Smooth muscle cell (in vitro differentiated cells): ENCODE results near the gene GPC5. TPM values are rescaled to one million over a fixed set of nuclear protein-coding genes. Genes with fewer than 3 reads are reported as not detected.

Experiments
- DNase-seq: peaks from one replicate; lab custom pipeline; 2025; ENCODE audit not compliant: unreplicated experiment; lab: John Stamatoyannopoulos, UW
- H2AFZ ChIP-seq: fragments of 200-600 bp; sonication (generic); 2 replicates; pipeline ENCODE4 v1.6.0; 2016; ENCODE audit warnings: antibody characterized with exemption, low read depth, mild to moderate bottlenecking
- H3F3A ChIP-seq: fragments of 200-600 bp; sonication (generic); 2 replicates; pipeline ENCODE4 v1.6.0; 2017; ENCODE audit warnings: antibody characterized with exemption, low read depth
- H3K27ac ChIP-seq: fragments of 200-600 bp; sonication (generic); 2 replicates; pipeline ENCODE4 v1.5.1; 2016; ENCODE audit warnings: low read depth, mild to moderate bottlenecking
- H3K27me3 ChIP-seq: fragments of 200-600 bp; sonication (generic); 2 replicates; pipeline ENCODE4 v1.6.1; 2016; ENCODE audit warnings: low read depth, mild to moderate bottlenecking
- H3K36me3 ChIP-seq: fragments of 200-600 bp; sonication (generic); 2 replicates; pipeline ENCODE4 v1.5.1; 2016; ENCODE audit warnings: low read depth
- H3K4me1 ChIP-seq: fragments of 200-600 bp; sonication (generic); 2 replicates; pipeline ENCODE4 v1.5.1; 2016; ENCODE audit warnings: low read depth
- H3K4me2 ChIP-seq: fragments of 200-600 bp; sonication (generic); 2 replicates; pipeline ENCODE4 v1.6.0; 2016; ENCODE audit warnings: mild to moderate bottlenecking
- H3K4me3 ChIP-seq: fragments of 200-600 bp; sonication (generic); 2 replicates; pipeline ENCODE4 v1.5.1; 2016; ENCODE audit warnings: mild to moderate bottlenecking
- H3K79me2 ChIP-seq: fragments of 200-600 bp; sonication (generic); 2 replicates; pipeline ENCODE4 v1.6.0; 2016; ENCODE audit warnings: low read depth, mild to moderate bottlenecking
- H3K9ac ChIP-seq: fragments of 200-600 bp; sonication (generic); 2 replicates; pipeline ENCODE4 v1.6.0; 2016; ENCODE audit warnings: low read depth
- H3K9me3 ChIP-seq: fragments of 200-600 bp; sonication (generic); replicated peaks from 2 replicates; pipeline ENCODE4 v1.5.1; 2016; ENCODE audit warnings: low read depth
- H4K20me1 ChIP-seq: fragments of 200-600 bp; sonication (generic); 2 replicates; pipeline ENCODE4 v1.6.0; 2016; ENCODE audit warnings: low read depth
- WGBS: methylation state at CpG from one replicate; pipeline ENCODE4 v1.1.7; 2016; ENCODE audit warnings: low lambda C conversion rate; 5-methylcytosine and 5-hydroxymethylcytosine counted together
- polyA plus RNA-seq: library from polyadenylated mRNA; unstranded; fragments of >200 nt; fragmentation: Nextera tagmentation; extraction: Ambion mirVana; gene quantifications from 2 replicates; pipeline ENCODE4 v1.2.1, GENCODE V29; 2016
- total RNA-seq: library from RNA; depleted of rRNA; stranded (reverse); fragments of >200 nt; gene quantifications from 2 replicates; pipeline ENCODE4 v1.2.3, GENCODE V29; 2014
- TF ChIP-seq, protein P1 (sequence below): fragments of 200-600 bp; sonication (generic); IDR thresholded peaks from 2 replicates; pipeline ENCODE4 v1.5.1; 2017; ENCODE audit warnings: borderline replicate concordance, mild to moderate bottlenecking, antibody characterized with exemption; ENCODE audit not compliant: insufficient read depth, poor library complexity, severe bottlenecking

GPC5 gene
- total and polyA plus RNA-seq, 2 experiments from 2014 or later = 0.99 to 1.0 TPM

DNA sequence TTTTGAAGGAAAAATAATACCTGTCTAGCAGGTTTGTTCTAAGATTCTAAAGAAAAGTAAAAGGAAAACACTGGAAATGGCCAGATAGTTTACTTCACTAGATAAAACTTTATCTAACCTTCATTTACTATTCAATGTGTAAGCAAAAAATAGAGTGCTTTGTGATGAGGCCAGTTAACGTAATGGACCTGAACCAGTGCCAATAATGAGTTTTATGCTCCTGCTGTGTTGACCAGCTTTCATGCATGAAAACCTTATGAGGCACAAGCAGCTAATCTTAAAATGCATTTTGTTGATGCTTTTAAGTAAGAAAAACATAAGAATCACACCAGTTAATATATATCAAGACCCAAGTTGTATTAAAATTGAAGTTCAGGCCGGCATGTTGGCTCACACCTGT lies 1211.0 kb downstream of the GPC5 start:
- Histone ChIP-seq H3K27me3 (no peaks in the 10 kb centered on the region), H3K9me3 (no peaks in the 10 kb centered on the region), H3K27ac (no peak overlapping the region), H3K79me2 (no peaks in the 10 kb centered on the region), H3K36me3 (no peaks in the 10 kb centered on the region), H3K9ac (no peak overlapping the region), H3K4me2 (no peak overlapping the region), H3F3A (no peaks in the 10 kb centered on the region), H3K4me3 (no peak overlapping the region), H3K4me1 (no peaks in the 10 kb centered on the region), H4K20me1 (no peaks in the 10 kb centered on the region), H2AFZ (no peak overlapping the region)
- WGBS = 94% methylated on average over 2 of the region's 2 CpGs
- DNase-seq = no peak
- TF ChIP-seq, protein P1, sequence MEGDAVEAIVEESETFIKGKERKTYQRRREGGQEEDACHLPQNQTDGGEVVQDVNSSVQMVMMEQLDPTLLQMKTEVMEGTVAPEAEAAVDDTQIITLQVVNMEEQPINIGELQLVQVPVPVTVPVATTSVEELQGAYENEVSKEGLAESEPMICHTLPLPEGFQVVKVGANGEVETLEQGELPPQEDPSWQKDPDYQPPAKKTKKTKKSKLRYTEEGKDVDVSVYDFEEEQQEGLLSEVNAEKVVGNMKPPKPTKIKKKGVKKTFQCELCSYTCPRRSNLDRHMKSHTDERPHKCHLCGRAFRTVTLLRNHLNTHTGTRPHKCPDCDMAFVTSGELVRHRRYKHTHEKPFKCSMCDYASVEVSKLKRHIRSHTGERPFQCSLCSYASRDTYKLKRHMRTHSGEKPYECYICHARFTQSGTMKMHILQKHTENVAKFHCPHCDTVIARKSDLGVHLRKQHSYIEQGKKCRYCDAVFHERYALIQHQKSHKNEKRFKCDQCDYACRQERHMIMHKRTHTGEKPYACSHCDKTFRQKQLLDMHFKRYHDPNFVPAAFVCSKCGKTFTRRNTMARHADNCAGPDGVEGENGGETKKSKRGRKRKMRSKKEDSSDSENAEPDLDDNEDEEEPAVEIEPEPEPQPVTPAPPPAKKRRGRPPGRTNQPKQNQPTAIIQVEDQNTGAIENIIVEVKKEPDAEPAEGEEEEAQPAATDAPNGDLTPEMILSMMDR = no peak

DNA sequence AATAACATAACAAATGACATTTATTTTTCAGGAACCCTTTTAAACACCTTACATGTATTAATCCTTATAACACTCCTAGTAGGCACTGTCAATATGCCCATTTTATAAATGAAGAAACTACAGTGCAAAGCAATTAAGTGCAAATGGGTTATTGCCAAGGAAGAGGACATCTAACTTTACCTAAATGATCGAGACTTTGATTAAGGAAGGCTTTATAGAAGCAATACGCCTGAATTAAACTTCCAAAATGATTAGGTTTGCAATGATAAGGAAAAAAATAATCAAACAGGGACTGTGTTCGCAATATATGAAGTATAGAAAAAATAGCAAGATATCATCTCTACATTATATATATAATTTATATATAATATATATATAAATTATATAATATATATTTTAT lies 1214.5 kb downstream of the GPC5 start:
- Histone ChIP-seq H3K9ac (no peak overlapping the region), H3K36me3 (no peaks in the 10 kb centered on the region), H3K27me3 (no peaks in the 10 kb centered on the region), H3K4me2 (no peak overlapping the region), H2AFZ (no peak overlapping the region), H4K20me1 (no peaks in the 10 kb centered on the region), H3K4me1 (no peaks in the 10 kb centered on the region), H3F3A (no peaks in the 10 kb centered on the region), H3K27ac (no peak overlapping the region), H3K9me3 (no peaks in the 10 kb centered on the region), H3K79me2 (no peaks in the 10 kb centered on the region), H3K4me3 (no peak overlapping the region)
- TF ChIP-seq, protein P1 = no peak
- DNase-seq = no peak
- WGBS = 89% methylated on average over 3 of the region's 3 CpGs

DNA sequence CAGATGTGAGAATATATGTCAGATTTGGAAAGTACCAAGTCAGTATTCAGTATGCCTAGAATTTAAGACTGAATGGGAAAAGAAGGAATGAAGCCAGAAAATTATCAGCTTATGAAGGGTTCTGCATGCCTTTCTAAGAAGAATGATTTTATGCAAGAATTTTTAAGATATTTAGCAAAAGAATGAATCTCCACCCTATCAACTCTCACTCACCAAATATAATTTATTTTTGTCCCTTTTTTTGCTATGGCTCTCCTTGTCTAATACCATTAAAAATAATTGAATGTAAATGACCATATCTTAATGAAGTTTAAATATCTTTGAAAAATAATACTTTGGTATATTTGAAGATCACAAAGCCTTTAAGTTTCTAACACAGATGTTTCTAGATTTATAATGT lies 1215.5 kb downstream of the GPC5 start:
- H3K36me3 ChIP-seq = no peaks in the 10 kb centered on the region
- H3K9me3 ChIP-seq = no peaks in the 10 kb centered on the region
- TF ChIP-seq, protein P1 = no peak
- no peak for DNase-seq
- H3K4me3 ChIP-seq = no peak overlapping the region
- no peaks in the 10 kb centered on the region for H3K4me1 ChIP-seq
- H4K20me1 ChIP-seq = no peaks in the 10 kb centered on the region
- no peaks in the 10 kb centered on the region for H3K79me2 ChIP-seq
- no peaks in the 10 kb centered on the region for H3F3A ChIP-seq
- H2AFZ ChIP-seq = no peak overlapping the region
- H3K9ac ChIP-seq = no peak overlapping the region
- no peak overlapping the region for H3K27ac ChIP-seq
- no peaks in the 10 kb centered on the region for H3K27me3 ChIP-seq
- no peak overlapping the region for H3K4me2 ChIP-seq

DNA sequence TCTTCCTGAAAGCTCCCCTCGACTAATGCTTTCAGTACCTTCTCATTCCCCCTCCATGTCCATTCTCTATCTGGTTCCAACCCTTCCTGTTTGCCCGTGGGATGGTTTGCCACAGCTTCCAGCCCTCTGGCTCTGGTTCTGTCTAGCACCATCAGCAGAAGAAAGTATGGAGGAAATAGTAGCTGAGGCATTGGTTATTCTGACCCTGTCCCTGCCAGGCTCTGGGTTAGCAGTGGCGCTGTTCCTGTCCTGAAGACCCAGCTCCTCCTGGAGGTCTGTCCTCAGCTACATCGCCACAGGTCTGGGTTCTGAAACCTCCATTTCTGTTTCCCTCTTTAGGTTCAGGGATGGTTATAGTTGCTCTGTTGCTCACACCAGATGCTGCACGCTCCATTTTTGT lies 1223.6 kb downstream of the GPC5 start:
- TF ChIP-seq, protein P1 = no peak
- no peak overlapping the region for H2AFZ ChIP-seq
- WGBS = 93% methylated on average over 5 of the region's 5 CpGs

More for the DNA sequence above, 1223.6 kb downstream of the GPC5 start:
- DNase-seq = no peak
- H3K4me1 ChIP-seq = no peaks in the 10 kb centered on the region
- H3F3A ChIP-seq = no peaks in the 10 kb centered on the region
- H3K79me2 ChIP-seq = no peaks in the 10 kb centered on the region
- H3K27me3 ChIP-seq = no peaks in the 10 kb centered on the region
- H4K20me1 ChIP-seq = no peaks in the 10 kb centered on the region
- no peaks in the 10 kb centered on the region for H3K9me3 ChIP-seq
- H3K27ac ChIP-seq = no peak overlapping the region
- H3K4me3 ChIP-seq = no peak overlapping the region
- H3K36me3 ChIP-seq = no peaks in the 10 kb centered on the region
- no peak overlapping the region for H3K4me2 ChIP-seq
- no peak overlapping the region for H3K9ac ChIP-seq
